ENCODE results near the gene NLRC3. TPM values are rescaled to one million over a fixed set of nuclear protein-coding genes. Genes with fewer than 3 reads are reported as not detected.
"Not testable (repeated sequence)": the region's sequence is repeated elsewhere in the genome, so short reads cannot be mapped to it uniquely, and the experiment has no call there.

Gene NLRC3
- total and polyA plus RNA-seq, 3 donors from 2014 or later = 0.76 to 3.0 (median 1.9) TPM

- no peak for DNase-seq
Observed at GRCh38 chr16:3609895-3610697, 32.9 kb upstream of the NLRC3 start.

GRCh38 chr16:3608976-3609375 lies 31.8 kb upstream of the NLRC3 start:
- H3K36me3 ChIP-seq (ENCODE audit: low read depth, missing control alignments); H3K9me3 ChIP-seq; H3K27me3 ChIP-seq; intact Hi-C loops (cut with DNase I; ENCODE audit: low total_unique reads); H3K4me3 ChIP-seq; H3K4me1 ChIP-seq; H3K27ac ChIP-seq; DNase-seq: not testable (repeated sequence)
- 89 to 94% methylated on average over 13 of the region's 13 CpGs for WGBS, 2 donors

More at GRCh38 chr16:3609895-3610697, 32.9 kb upstream of the NLRC3 start:
- H3K4me3 ChIP-seq = peak overlapping the region; percentile 70 to 88
- TF ChIP-seq POLR2A (IDR thresholded peaks at IDR 0.05) = no peak
- TF ChIP-seq CTCF (IDR thresholded peaks at IDR 0.05) = no peak
- H3K4me1 ChIP-seq = peaks cover 5% of the 10 kb centered on the region
- H3K9me3 ChIP-seq = no peaks in the 10 kb centered on the region
- no peak overlapping the region for H3K27ac ChIP-seq
- WGBS, 2 donors = 34 to 56% methylated on average over 14 of the region's 14 CpGs
- H3K27me3 ChIP-seq = no peaks in the 10 kb centered on the region
- H3K36me3 ChIP-seq (ENCODE audit: low read depth, missing control alignments) = no peaks in the 10 kb centered on the region
- intact Hi-C loops (cut with DNase I; ENCODE audit: low total_unique reads) = no loop called here

- H3K27me3 ChIP-seq = no peaks in the 10 kb centered on the region
- WGBS, 2 donors = 93% methylated on average over 5 of the region's 5 CpGs
- no peak for TF ChIP-seq CTCF (IDR thresholded peaks at IDR 0.05)
- no peak for TF ChIP-seq POLR2A (IDR thresholded peaks at IDR 0.05)
- intact Hi-C loops (cut with DNase I; ENCODE audit: low total_unique reads) = no loop called here
- no peaks in the 10 kb centered on the region for H3K36me3 ChIP-seq (ENCODE audit: low read depth, missing control alignments)
- DNase-seq = no peak
- H3K4me3 ChIP-seq = no peak overlapping the region
- no peak overlapping the region for H3K27ac ChIP-seq
- no peaks in the 10 kb centered on the region for H3K9me3 ChIP-seq
- H3K4me1 ChIP-seq = peaks cover 5% of the 10 kb centered on the region
Observed at GRCh38 chr16:3608069-3608468, 30.9 kb upstream of the NLRC3 start.

GRCh38 chr16:3607634-3608033 lies 30.4 kb upstream of the NLRC3 start:
- 84 to 92% methylated on average over 2 of the region's 2 CpGs for WGBS, 2 donors
- TF ChIP-seq POLR2A (IDR thresholded peaks at IDR 0.05) (no peak), CTCF (IDR thresholded peaks at IDR 0.05) (no peak)
- H3K9me3 ChIP-seq = no peaks in the 10 kb centered on the region
- H3K4me3 ChIP-seq = no peak overlapping the region
- intact Hi-C loops (cut with DNase I; ENCODE audit: low total_unique reads) = no loop called here
- H3K4me1 ChIP-seq = peaks cover 5% of the 10 kb centered on the region
- H3K27ac ChIP-seq = no peak overlapping the region
- no peak for DNase-seq
- H3K27me3 ChIP-seq = no peaks in the 10 kb centered on the region
- no peaks in the 10 kb centered on the region for H3K36me3 ChIP-seq (ENCODE audit: low read depth, missing control alignments)

GRCh38 chr16:3607161-3607560 lies 30.0 kb upstream of the NLRC3 start:
- WGBS, 2 donors = 90 to 94% methylated on average over 7 of the region's 7 CpGs
- no peaks in the 10 kb centered on the region for H3K9me3 ChIP-seq

More at GRCh38 chr16:3607161-3607560, 30.0 kb upstream of the NLRC3 start:
- Histone ChIP-seq H3K4me3 (no peak overlapping the region), H3K4me1 (peaks cover 5% of the 10 kb centered on the region), H3K27ac (no peak overlapping the region), H3K27me3 (no peaks in the 10 kb centered on the region), H3K36me3 (ENCODE audit: low read depth, missing control alignments) (no peaks in the 10 kb centered on the region)
- TF ChIP-seq POLR2A (IDR thresholded peaks at IDR 0.05) (no peak), CTCF (IDR thresholded peaks at IDR 0.05) (no peak)
- intact Hi-C loops (cut with DNase I; ENCODE audit: low total_unique reads) = no loop called here
- no peak for DNase-seq

Measured in testis (tissue), 3 donors.